IMR-90 (cell line): ENCODE results near the gene EIF4ENIF1.

Experiments
- BHLHE40 ChIP-seq: fragments of 150-350 bp; IDR thresholded peaks from 2 replicates; pipeline ENCODE4 v1.6.1; 2016; ENCODE audit warnings: mild to moderate bottlenecking, low read depth, low read length
- MXI1 ChIP-seq: IDR thresholded peaks from 2 replicates; pipeline ENCODE4 v1.6.1; 2012; ENCODE audit warnings: low read depth, mild to moderate bottlenecking, low read length, moderate library complexity, borderline replicate concordance
- POLR2A ChIP-seq: IDR thresholded peaks from 2 replicates; pipeline ENCODE4 v1.6.1; 2012; ENCODE audit warnings: mild to moderate bottlenecking, low read depth, low read length
- TF ChIP-seq, protein P1 (sequence below): conservative IDR thresholded peaks from 2 replicates; pipeline ENCODE4 v1.5.1; 2012; ENCODE audit warnings: mild to moderate bottlenecking, low read depth, low read length, improper control_type of control experiment

DNA sequence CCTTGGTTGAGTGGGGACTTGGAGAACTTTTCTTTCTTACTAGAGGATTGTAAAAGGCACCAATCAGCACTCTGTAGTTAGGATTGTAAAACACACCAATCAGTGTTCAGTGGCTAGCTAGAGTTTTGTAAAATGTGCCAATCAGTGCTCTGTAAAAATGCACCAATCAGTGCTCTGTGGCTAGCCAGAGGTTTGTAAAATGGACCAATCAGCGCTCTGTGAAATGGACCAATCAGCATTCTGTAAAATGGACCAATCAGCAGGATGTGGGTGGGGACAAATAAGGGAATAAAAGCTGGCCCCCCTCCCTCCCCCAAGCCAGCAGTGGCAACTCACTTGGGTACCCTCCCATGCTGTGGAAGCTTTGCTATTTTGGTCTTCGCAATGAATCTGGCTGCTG lies 95.7 kb downstream of the EIF4ENIF1 start:
- TF ChIP-seq, protein P1, sequence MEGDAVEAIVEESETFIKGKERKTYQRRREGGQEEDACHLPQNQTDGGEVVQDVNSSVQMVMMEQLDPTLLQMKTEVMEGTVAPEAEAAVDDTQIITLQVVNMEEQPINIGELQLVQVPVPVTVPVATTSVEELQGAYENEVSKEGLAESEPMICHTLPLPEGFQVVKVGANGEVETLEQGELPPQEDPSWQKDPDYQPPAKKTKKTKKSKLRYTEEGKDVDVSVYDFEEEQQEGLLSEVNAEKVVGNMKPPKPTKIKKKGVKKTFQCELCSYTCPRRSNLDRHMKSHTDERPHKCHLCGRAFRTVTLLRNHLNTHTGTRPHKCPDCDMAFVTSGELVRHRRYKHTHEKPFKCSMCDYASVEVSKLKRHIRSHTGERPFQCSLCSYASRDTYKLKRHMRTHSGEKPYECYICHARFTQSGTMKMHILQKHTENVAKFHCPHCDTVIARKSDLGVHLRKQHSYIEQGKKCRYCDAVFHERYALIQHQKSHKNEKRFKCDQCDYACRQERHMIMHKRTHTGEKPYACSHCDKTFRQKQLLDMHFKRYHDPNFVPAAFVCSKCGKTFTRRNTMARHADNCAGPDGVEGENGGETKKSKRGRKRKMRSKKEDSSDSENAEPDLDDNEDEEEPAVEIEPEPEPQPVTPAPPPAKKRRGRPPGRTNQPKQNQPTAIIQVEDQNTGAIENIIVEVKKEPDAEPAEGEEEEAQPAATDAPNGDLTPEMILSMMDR, result no peak
- TF ChIP-seq MXI1 (no peak), BHLHE40 (no peak), POLR2A (no peak)
